ENCODE results near the gene EEF1E1. TPM values are rescaled to one million over a fixed set of nuclear protein-coding genes. Genes with fewer than 3 reads are reported as not detected.

Gene EEF1E1
- polyA plus RNA-seq, 2 of the 4 experiments (the other 2 are of a cell fraction), result 119 to 122 TPM

DNA sequence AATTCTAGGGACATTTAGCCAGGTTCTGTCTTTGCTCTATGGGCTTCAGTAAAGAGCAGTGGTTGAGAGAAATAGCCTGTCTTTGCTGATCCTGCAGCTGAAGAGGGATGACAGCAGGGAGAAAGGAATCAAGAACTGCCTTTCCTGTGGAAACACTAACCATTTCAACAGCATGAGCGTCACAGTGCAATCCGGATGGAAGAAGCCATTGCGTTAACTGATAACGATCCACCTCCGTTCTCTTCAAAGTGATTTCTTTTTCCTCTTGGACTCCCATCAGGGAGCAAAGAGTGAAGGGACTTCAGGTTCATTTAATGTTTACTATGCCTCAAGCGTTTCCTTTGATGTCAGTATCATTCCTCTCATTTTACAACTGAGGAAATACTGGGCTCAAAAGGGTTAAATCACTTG, 35.2 kb upstream of the EEF1E1 start:
- 71% methylated on average over 6 of the region's 6 CpGs for WGBS (ENCODE audit: missing lambda C conversion rate)
- FAIRE-seq, result no peak
- ATAC-seq, result no peak
- Histone ChIP-seq H3K27ac (no peak overlapping the region), H3K4me2 (no peak overlapping the region), H3K4me1 (no peaks in the 10 kb centered on the region), H3K9me3 (no peaks in the 10 kb centered on the region), H3K4me3 (no peak overlapping the region)
- CTCF ChIA-PET, result no interaction called here
- no peak for DNase-seq (ENCODE audit: low read depth in 1 of 2, low spot score in 1 of 2)
- TF ChIP-seq CHD4 (IDR thresholded peaks at IDR 0.05; ENCODE audit: borderline replicate concordance), result no peak
- TF ChIP-seq, protein P1, sequence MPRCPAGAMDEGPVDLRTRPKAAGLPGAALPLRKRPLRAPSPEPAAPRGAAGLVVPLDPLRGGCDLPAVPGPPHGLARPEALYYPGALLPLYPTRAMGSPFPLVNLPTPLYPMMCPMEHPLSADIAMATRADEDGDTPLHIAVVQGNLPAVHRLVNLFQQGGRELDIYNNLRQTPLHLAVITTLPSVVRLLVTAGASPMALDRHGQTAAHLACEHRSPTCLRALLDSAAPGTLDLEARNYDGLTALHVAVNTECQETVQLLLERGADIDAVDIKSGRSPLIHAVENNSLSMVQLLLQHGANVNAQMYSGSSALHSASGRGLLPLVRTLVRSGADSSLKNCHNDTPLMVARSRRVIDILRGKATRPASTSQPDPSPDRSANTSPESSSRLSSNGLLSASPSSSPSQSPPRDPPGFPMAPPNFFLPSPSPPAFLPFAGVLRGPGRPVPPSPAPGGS (IDR thresholded peaks at IDR 0.05), result no peak
- no peak for TF ChIP-seq HOXB13 (CRISPR knock-in tag; IDR thresholded peaks at IDR 0.05; ENCODE audit: low read depth)
- no peak for TF ChIP-seq MYC (IDR thresholded peaks at IDR 0.05; ENCODE audit: borderline replicate concordance, low read length)
- TF ChIP-seq, protein P2, sequence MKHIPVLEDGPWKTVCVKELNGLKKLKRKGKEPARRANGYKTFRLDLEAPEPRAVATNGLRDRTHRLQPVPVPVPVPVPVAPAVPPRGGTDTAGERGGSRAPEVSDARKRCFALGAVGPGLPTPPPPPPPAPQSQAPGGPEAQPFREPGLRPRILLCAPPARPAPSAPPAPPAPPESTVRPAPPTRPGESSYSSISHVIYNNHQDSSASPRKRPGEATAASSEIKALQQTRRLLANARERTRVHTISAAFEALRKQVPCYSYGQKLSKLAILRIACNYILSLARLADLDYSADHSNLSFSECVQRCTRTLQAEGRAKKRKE (CRISPR knock-in tag; IDR thresholded peaks at IDR 0.05; ENCODE audit: low read depth), result no peak
- TF ChIP-seq HEYL (CRISPR knock-in tag; IDR thresholded peaks at IDR 0.05), result no peak
- no peak for TF ChIP-seq HMGXB4 (CRISPR knock-in tag; IDR thresholded peaks at IDR 0.05; ENCODE audit: borderline replicate concordance)
- no peak for TF ChIP-seq POLR2A (IDR thresholded peaks at IDR 0.05; ENCODE audit: low read length)
- TF ChIP-seq RARB (CRISPR knock-in tag; IDR thresholded peaks at IDR 0.05), result no peak
- TF ChIP-seq KDM1A (IDR thresholded peaks at IDR 0.05; ENCODE audit: low read depth), result no peak
- TF ChIP-seq MAFK (IDR thresholded peaks at IDR 0.05; ENCODE audit: partially characterized antibody), result no peak
- TF ChIP-seq ZC3H11A (IDR thresholded peaks at IDR 0.05), result no peak
- TF ChIP-seq RCOR1 (IDR thresholded peaks at IDR 0.05; ENCODE audit: low read depth, low read length), result no peak
- no peak for TF ChIP-seq MAZ (IDR thresholded peaks at IDR 0.05; ENCODE audit: borderline replicate concordance, low read depth, low read length)
- no peak for TF ChIP-seq CBX8 (IDR thresholded peaks at IDR 0.05)
- POLR2A ChIA-PET, result no interaction called here

GRCh38 chr6:8135276-8135675, 32.9 kb upstream of the EEF1E1 start:
- ChIA-PET POLR2A (no interaction called here), CTCF (interaction anchor here (1.1 to 10.5 kb wide), 2 partner anchors 85 to 116 kb away, joined by 3 to 137 read pairs; no protein-coding TSS in a partner anchor)
- Histone ChIP-seq H3K9me3 (no peaks in the 10 kb centered on the region), H3K4me1 (no peaks in the 10 kb centered on the region; the same call in 2 of the 3 replicates), H3K4me2 (no peak overlapping the region), H3K27ac (no peak overlapping the region), H3K4me3 (no peak overlapping the region)
- WGBS (ENCODE audit: missing lambda C conversion rate), result 39% methylated on average over 3 of the region's 3 CpGs
- FAIRE-seq (no peak), ATAC-seq (no peak), DNase-seq (ENCODE audit: low read depth in 1 of 2, low spot score in 1 of 2) (no peak)
- TF ChIP-seq, protein P1 (IDR thresholded peaks at IDR 0.05), result no peak
- TF ChIP-seq SREBF2 (IDR thresholded peaks at IDR 0.05) (no peak), KDM5A (IDR thresholded peaks at IDR 0.05) (no peak), MAFK (IDR thresholded peaks at IDR 0.05; ENCODE audit: partially characterized antibody) (no peak), BHLHE40 (IDR thresholded peaks at IDR 0.05; ENCODE audit: low read depth, low read length) (no peak), RARB (CRISPR knock-in tag; IDR thresholded peaks at IDR 0.05) (no peak), POLR2A (IDR thresholded peaks at IDR 0.05; ENCODE audit: low read length) (no peak), ESRRA (IDR thresholded peaks at IDR 0.05; ENCODE audit: borderline replicate concordance, low read length) (no peak), CHD2 (IDR thresholded peaks at IDR 0.05; ENCODE audit: low read length, partially characterized antibody) (no peak), TP53 (CRISPR knock-in tag; IDR thresholded peaks at IDR 0.05) (no peak), CBX8 (IDR thresholded peaks at IDR 0.05) (no peak), MAZ (IDR thresholded peaks at IDR 0.05; ENCODE audit: borderline replicate concordance, low read depth, low read length) (no peak), GATA3 (IDR thresholded peaks at IDR 0.05; ENCODE audit: borderline replicate concordance) (no peak), FOSB (CRISPR knock-in tag; IDR thresholded peaks at IDR 0.05) (no peak), FOXS1 (CRISPR knock-in tag; IDR thresholded peaks at IDR 0.05) (no peak)
- TF ChIP-seq, protein P3, sequence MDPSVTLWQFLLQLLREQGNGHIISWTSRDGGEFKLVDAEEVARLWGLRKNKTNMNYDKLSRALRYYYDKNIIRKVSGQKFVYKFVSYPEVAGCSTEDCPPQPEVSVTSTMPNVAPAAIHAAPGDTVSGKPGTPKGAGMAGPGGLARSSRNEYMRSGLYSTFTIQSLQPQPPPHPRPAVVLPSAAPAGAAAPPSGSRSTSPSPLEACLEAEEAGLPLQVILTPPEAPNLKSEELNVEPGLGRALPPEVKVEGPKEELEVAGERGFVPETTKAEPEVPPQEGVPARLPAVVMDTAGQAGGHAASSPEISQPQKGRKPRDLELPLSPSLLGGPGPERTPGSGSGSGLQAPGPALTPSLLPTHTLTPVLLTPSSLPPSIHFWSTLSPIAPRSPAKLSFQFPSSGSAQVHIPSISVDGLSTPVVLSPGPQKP (IDR thresholded peaks at IDR 0.05; ENCODE audit: low read depth, low read length), result no peak
- TF ChIP-seq, protein P2 (CRISPR knock-in tag; IDR thresholded peaks at IDR 0.05; ENCODE audit: low read depth), result no peak
- TF ChIP-seq, protein P4, sequence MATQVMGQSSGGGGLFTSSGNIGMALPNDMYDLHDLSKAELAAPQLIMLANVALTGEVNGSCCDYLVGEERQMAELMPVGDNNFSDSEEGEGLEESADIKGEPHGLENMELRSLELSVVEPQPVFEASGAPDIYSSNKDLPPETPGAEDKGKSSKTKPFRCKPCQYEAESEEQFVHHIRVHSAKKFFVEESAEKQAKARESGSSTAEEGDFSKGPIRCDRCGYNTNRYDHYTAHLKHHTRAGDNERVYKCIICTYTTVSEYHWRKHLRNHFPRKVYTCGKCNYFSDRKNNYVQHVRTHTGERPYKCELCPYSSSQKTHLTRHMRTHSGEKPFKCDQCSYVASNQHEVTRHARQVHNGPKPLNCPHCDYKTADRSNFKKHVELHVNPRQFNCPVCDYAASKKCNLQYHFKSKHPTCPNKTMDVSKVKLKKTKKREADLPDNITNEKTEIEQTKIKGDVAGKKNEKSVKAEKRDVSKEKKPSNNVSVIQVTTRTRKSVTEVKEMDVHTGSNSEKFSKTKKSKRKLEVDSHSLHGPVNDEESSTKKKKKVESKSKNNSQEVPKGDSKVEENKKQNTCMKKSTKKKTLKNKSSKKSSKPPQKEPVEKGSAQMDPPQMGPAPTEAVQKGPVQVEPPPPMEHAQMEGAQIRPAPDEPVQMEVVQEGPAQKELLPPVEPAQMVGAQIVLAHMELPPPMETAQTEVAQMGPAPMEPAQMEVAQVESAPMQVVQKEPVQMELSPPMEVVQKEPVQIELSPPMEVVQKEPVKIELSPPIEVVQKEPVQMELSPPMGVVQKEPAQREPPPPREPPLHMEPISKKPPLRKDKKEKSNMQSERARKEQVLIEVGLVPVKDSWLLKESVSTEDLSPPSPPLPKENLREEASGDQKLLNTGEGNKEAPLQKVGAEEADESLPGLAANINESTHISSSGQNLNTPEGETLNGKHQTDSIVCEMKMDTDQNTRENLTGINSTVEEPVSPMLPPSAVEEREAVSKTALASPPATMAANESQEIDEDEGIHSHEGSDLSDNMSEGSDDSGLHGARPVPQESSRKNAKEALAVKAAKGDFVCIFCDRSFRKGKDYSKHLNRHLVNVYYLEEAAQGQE (IDR thresholded peaks at IDR 0.05), result no peak

Data from A549 (cell line).